MCF 10A (cell line): ENCODE measurements around the gene GIPC1. TPM values are rescaled to one million over a fixed set of nuclear protein-coding genes. Genes with fewer than 3 reads are reported as not detected.

ENCODE experiments used
- BruUV-seq: library from RNA; stranded (reverse); fragments of 400-500 nt; replicated peaks from 2 replicates; lab custom pipeline; 2021; lab: Mats Ljungman, UMichigan
- CTCF ChIA-PET: fragments of 300-600 bp; sonication (Branson Sonifier 250); formaldehyde crosslinking; extraction: SDS; loops from one replicate; lab custom pipeline; 2021; ENCODE audit warnings: antibody characterized with exemption, inconsistent platforms; lab: Yijun Ruan, JAX
- POLR2A ChIA-PET: fragments of 300-600, 350-650 bp; sonication (Branson Sonifier 250); formaldehyde crosslinking; extraction: SDS; loops from one replicate; lab custom pipeline; 2020; ENCODE audit warnings: antibody characterized with exemption, inconsistent platforms; lab: Yijun Ruan, JAX
- DNase-seq: peaks from one replicate; pipeline ENCODE4 v3.0.0-alpha.2; 2018; ENCODE audit not compliant: unreplicated experiment
- H3K27ac Mint-ChIP-seq: one replicate; pipeline ENCODE4 v1.8.0; 2022; ENCODE audit warnings: mild to moderate bottlenecking, low read depth, mixed read lengths; ENCODE audit not compliant: unreplicated experiment
- H3K27me3 Mint-ChIP-seq: one replicate; pipeline ENCODE4 v1.8.0; 2022; ENCODE audit warnings: mixed read lengths; ENCODE audit not compliant: insufficient read depth, unreplicated experiment
- H3K36me3 Mint-ChIP-seq: one replicate; pipeline ENCODE4 v1.8.0; 2022; ENCODE audit warnings: mild to moderate bottlenecking, moderate library complexity, mixed read lengths; ENCODE audit not compliant: insufficient read depth, unreplicated experiment
- H3K4me1 Mint-ChIP-seq: one replicate; pipeline ENCODE4 v1.8.0; 2022; ENCODE audit warnings: mixed read lengths; ENCODE audit not compliant: insufficient read depth, unreplicated experiment
- H3K4me3 Mint-ChIP-seq: one replicate; pipeline ENCODE4 v1.8.0; 2022; ENCODE audit warnings: mild to moderate bottlenecking, moderate library complexity, mixed read lengths; ENCODE audit not compliant: unreplicated experiment
- H3K9me3 Mint-ChIP-seq: one replicate; pipeline ENCODE4 v1.8.0; 2022; ENCODE audit warnings: mixed read lengths; ENCODE audit not compliant: unreplicated experiment
- intact Hi-C: fragments of 100-400 bp; cut with micrococcal nuclease; formaldehyde crosslinking; loops from 2 replicates; pipeline ENCODE4 v1.14.1; 2022
- total RNA-seq: library from RNA; stranded (reverse); gene quantifications from 2 replicates; pipeline ENCODE4 v1.2.3, GENCODE V29; 2022
- TF ChIP-seq, protein P1 (sequence below): fragments of 200-600 bp; IDR thresholded peaks from one replicate; pipeline ENCODE4 v1.8.0; 2022; ENCODE audit warnings: antibody characterized with exemption, mild to moderate bottlenecking; ENCODE audit not compliant: unreplicated experiment

The GIPC1 gene
- total RNA-seq, 1 experiment from 2014 or later, result 108 TPM

DNA sequence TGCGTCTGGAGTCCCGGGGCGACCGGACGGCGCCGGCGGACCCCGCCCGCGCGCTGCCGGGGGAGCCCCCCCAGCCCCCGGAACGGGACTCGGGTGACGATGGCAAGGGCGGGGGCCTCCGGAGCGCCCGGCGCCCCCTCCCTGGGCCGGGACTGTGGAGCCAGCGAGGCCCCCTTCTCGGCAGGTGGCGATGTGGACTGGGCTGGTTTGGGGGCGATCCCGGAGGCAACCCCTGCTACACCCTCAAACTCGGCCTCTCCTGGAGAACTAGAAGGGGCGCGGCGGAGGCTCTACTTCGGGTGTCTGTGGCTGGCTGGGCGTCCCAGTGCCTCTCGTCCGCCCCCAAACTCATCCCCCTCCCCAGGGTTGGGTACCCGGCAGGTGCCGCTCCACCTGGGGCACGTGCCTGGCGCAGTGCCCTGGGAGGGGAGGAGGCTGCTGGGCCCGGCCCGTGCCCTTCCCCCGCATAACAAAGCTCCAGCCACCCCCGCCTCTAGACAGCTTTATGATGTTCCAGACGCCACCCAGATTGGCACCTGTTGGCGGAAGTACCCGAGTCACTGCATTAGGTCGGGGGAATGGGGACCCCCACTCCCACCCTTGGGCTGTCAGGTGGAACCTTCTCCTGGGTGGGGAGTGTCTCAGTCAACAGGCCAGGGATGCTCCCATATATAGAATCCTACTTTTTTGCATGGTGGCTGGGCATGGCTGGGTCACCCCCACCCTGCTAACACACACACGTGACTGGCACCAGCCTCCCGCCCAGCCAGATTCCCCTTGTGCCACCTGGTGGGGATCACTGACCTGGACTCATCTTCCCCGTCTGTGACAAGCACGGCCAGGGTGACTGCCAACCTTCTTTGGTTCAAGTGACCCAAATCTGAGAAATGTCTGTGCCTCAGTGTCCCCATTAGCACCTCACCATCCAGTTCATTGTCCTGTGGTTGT lies 62.1 kb downstream of the GIPC1 start:
- Mint-ChIP-seq H3K27me3 (no peaks in the 10 kb centered on the region), H3K27ac (peak overlapping the region; percentile 0), H3K9me3 (no peaks in the 10 kb centered on the region), H3K4me3 (peak overlapping the region; percentile 48), H3K36me3 (no peaks in the 10 kb centered on the region), H3K4me1 (peaks cover 10% of the 10 kb centered on the region)
- CTCF ChIA-PET, result interaction anchor here (0.7 to 1.2 kb wide), 2 partner anchors 47 to 140 kb away, joined by 3 read pairs; no protein-coding TSS in a partner anchor
- BruUV-seq, result no TSS peak
- intact Hi-C loops, result loop anchor here (5.0 kb wide), 1 partner anchor 52 kb away; the partner anchor contains the start of gene ADGRE5
- peak; percentile 38 for DNase-seq
- POLR2A ChIA-PET, result interaction anchor here (0.6 to 1.0 kb wide), 4 partner anchors 14 to 1804 kb away, joined by 3 to 7 read pairs (median 3); partner anchors contain the start of genes DDX39A and DNAJB1
- TF ChIP-seq, protein P1, sequence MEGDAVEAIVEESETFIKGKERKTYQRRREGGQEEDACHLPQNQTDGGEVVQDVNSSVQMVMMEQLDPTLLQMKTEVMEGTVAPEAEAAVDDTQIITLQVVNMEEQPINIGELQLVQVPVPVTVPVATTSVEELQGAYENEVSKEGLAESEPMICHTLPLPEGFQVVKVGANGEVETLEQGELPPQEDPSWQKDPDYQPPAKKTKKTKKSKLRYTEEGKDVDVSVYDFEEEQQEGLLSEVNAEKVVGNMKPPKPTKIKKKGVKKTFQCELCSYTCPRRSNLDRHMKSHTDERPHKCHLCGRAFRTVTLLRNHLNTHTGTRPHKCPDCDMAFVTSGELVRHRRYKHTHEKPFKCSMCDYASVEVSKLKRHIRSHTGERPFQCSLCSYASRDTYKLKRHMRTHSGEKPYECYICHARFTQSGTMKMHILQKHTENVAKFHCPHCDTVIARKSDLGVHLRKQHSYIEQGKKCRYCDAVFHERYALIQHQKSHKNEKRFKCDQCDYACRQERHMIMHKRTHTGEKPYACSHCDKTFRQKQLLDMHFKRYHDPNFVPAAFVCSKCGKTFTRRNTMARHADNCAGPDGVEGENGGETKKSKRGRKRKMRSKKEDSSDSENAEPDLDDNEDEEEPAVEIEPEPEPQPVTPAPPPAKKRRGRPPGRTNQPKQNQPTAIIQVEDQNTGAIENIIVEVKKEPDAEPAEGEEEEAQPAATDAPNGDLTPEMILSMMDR, result no peak

DNA sequence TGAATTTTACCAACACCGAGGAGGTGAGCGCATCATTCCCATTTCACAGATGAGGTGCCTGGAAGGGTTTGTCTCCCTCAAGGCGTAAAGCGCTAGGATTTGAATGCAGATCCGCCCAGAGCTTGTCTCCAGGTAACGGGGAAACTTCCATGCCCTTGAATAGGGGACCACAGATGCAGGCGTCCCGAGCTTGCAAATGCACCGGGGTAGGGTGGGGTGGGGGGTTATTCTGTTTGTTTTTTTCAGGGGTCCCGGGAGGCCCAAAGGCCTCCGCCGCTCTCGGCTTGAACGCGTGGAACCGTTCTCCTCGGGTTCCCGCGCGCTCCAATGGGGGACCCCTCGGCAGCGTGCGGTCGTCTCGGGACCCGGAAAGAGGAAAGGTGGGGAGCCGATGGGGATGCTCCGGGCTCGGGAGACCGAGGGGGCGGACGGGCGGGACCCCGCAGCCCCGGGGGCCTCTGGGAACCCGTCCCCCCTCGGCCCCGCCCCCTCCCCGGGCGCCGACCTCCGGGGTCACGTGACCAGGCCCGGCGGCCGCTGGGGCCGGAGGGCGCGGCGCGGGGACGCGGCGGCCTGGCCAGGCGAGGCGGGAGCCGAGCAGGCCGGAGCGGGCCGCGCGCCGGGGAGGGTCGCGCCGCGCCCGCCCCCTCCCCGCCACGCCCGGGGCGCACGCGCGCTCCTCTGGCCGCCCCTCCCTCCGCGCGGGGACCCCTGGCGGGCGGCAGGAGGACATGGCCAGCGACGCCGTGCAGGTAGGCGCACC lies 63.0 kb downstream of the GIPC1 start, which contains the start of gene PKN1:
PKN1 (plus strand) TSS at position 516 of the 763 bp plus-strand sequence; CDS start at position 732, 216 bp downstream.
- CTCF ChIA-PET, result interaction anchor here (0.5 to 1.1 kb wide), 4 partner anchors 55 to 311 kb away, joined by 3 to 5 read pairs (median 3); no protein-coding TSS in a partner anchor
- POLR2A ChIA-PET, result interaction anchor here (0.9 to 2.3 kb wide), 3 partner anchors 13 to 51 kb away, joined by 3 to 8 read pairs (median 7); partner anchors contain the start of genes ADGRE5 and DDX39A
- Mint-ChIP-seq H3K9me3 (no peaks in the 10 kb centered on the region), H3K4me3 (peak within 1 kb of the TSS; percentile 63), H3K27me3 (no peaks in the 10 kb centered on the region), H3K36me3 (peaks cover under 1% of the 10 kb centered on the region), H3K27ac (peak within 1 kb of the TSS; percentile 0), H3K4me1 (peaks cover 10% of the 10 kb centered on the region)
- no TSS peak for BruUV-seq
- DNase-seq, result no peak
- intact Hi-C loops, result loop anchor here (5.0 kb wide), 1 partner anchor 51 kb away; the partner anchor contains the start of gene ADGRE5
- TF ChIP-seq, protein P1, result no peak

DNA sequence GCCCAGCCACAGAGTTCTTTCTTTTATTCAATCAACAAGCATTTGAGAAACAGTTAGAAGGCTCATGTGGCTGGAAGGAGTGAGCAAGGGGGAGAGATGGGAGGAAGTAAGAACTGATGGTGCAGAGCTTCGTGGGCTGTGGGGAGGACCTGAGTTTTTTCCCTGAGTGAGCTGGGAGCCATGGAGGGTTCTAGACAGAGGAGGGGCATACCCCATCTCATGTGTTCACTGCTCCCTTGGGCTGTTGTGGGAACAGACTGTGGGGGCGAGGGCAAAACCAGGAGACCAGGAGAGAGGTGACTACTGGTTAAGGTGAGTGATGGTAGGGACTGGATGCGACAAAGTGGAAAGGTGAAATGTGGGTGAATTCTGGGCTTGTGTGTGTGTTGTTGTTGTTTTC lies 65.2 kb downstream of the GIPC1 start:
- Mint-ChIP-seq H3K27ac (no peak overlapping the region), H3K4me1 (peaks cover 13% of the 10 kb centered on the region), H3K9me3 (no peaks in the 10 kb centered on the region), H3K36me3 (peaks cover 7% of the 10 kb centered on the region), H3K27me3 (no peaks in the 10 kb centered on the region), H3K4me3 (no peak overlapping the region)
- intact Hi-C loops, result loop anchor here (5.0 kb wide), 1 partner anchor 48 kb away; the partner anchor contains the start of gene ADGRE5
- no TSS peak for BruUV-seq
- ChIA-PET CTCF (interaction anchor here (0.6 to 1.2 kb wide), 3 partner anchors 18 to 120 kb away, joined by 3 to 5 read pairs (median 3); no protein-coding TSS in a partner anchor), POLR2A (interaction anchor here (2.3 kb wide), 1 partner anchor 11 kb away, joined by 8 read pairs; no protein-coding TSS in a partner anchor)
- TF ChIP-seq, protein P1, result no peak
- DNase-seq, result no peak
